Measurements from ENCODE around the gene PTPRK.

The PTPRK gene

DNA sequence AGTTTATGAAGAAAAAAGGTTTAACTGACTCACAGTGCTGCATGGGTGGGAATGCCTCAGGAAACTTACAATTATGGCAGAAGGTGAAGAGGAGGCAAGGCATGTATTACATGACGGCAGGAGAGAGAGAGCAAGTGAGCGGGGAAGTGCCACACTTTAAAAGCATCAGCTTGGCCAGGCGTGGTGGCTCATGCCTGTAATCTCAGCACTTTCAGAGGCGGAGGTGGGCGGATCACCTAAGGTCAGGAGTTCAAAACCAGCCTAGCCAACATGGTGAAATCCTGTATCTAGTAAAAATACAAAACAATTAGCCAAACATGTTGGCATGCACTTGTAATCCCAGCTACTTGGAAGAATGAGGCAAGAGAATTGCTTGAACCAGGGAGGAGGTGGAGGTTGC is 406.2 kb downstream of the PTPRK start:
- H4K8ac ChIP-seq (ENCODE audit: low read depth, low read length): no peak overlapping the region
- no peak overlapping the region for H3K23ac ChIP-seq (ENCODE audit: low read length)
- DNase-seq: peak; percentile 40 to 47
- no peak overlapping the region for H4K91ac ChIP-seq (ENCODE audit: low read depth, low read length)
- no peaks in the 10 kb centered on the region for H3K27me3 ChIP-seq (ENCODE audit: insufficient read depth, low read length)
- H3K4me1 ChIP-seq (ENCODE audit: control insufficient read depth in 1 of 2, insufficient read depth in 2 of 2, low read length in 2 of 2): no peaks in the 10 kb centered on the region
- H2AFZ ChIP-seq (ENCODE audit: insufficient read depth, low read length, poor library complexity): no peak overlapping the region
- no peak overlapping the region for H2BK12ac ChIP-seq (ENCODE audit: low read length)
- no peak overlapping the region for H2BK120ac ChIP-seq (ENCODE audit: insufficient read depth, low read length, poor library complexity)
- no peak overlapping the region for H3K4me3 ChIP-seq (ENCODE audit: low read depth, low read length)
- H3K14ac ChIP-seq (ENCODE audit: low read length): no peak overlapping the region
- no peak overlapping the region for H3K18ac ChIP-seq (ENCODE audit: low read length)
- WGBS (ENCODE audit: extremely low coverage, insufficient coverage, insufficient read length): no CpG with 5 or more reads among the region's 5 CpGs
- H2AK5ac ChIP-seq (ENCODE audit: low read length): no peak overlapping the region
- H3K9me3 ChIP-seq (ENCODE audit: insufficient read depth, low read depth, low read length): no peaks in the 10 kb centered on the region
- no peak overlapping the region for H4K12ac ChIP-seq (ENCODE audit: low read depth, low read length)
- no peak overlapping the region for H3K4ac ChIP-seq (ENCODE audit: low read depth, low read length)
- H3K79me2 ChIP-seq (ENCODE audit: control insufficient read depth, insufficient read depth, low read length, poor library complexity): no peaks in the 10 kb centered on the region
- no peaks in the 10 kb centered on the region for H3K79me1 ChIP-seq (ENCODE audit: low read length)
- H3K36me3 ChIP-seq (ENCODE audit: control insufficient read depth in 1 of 2, insufficient read depth in 2 of 2, low read length in 2 of 2): no peaks in the 10 kb centered on the region
- no peak overlapping the region for H3K9ac ChIP-seq (ENCODE audit: low read length)
- no peak overlapping the region for H2BK5ac ChIP-seq (ENCODE audit: low read depth, low read length, poor library complexity)
- no peak overlapping the region for H3K27ac ChIP-seq (ENCODE audit: low read depth, low read length)
- no peak overlapping the region for H3K4me2 ChIP-seq (ENCODE audit: low read length)

- no peak for DNase-seq
- Histone ChIP-seq H2BK12ac (ENCODE audit: low read length) (no peak overlapping the region), H3K23ac (ENCODE audit: low read length) (no peak overlapping the region), H4K12ac (ENCODE audit: low read depth, low read length) (no peak overlapping the region), H2BK5ac (ENCODE audit: low read depth, low read length, poor library complexity) (no peak overlapping the region), H3K9ac (ENCODE audit: low read length) (no peak overlapping the region), H3K4me3 (ENCODE audit: low read depth, low read length) (no peak overlapping the region), H2AFZ (ENCODE audit: insufficient read depth, low read length, poor library complexity) (no peak overlapping the region), H3K27ac (ENCODE audit: low read depth, low read length) (no peak overlapping the region), H4K8ac (ENCODE audit: low read depth, low read length) (no peak overlapping the region), H3K79me2 (ENCODE audit: control insufficient read depth, insufficient read depth, low read length, poor library complexity) (no peaks in the 10 kb centered on the region), H3K4me2 (ENCODE audit: low read length) (no peak overlapping the region), H3K14ac (ENCODE audit: low read length) (no peak overlapping the region), H3K36me3 (ENCODE audit: control insufficient read depth in 1 of 2, insufficient read depth in 2 of 2, low read length in 2 of 2) (no peaks in the 10 kb centered on the region), H2BK120ac (ENCODE audit: insufficient read depth, low read length, poor library complexity) (no peak overlapping the region), H3K18ac (ENCODE audit: low read length) (no peak overlapping the region), H2AK5ac (ENCODE audit: low read length) (no peak overlapping the region), H3K4me1 (ENCODE audit: control insufficient read depth in 1 of 2, insufficient read depth in 2 of 2, low read length in 2 of 2) (no peaks in the 10 kb centered on the region), H3K9me3 (ENCODE audit: insufficient read depth, low read depth, low read length) (no peaks in the 10 kb centered on the region), H3K27me3 (ENCODE audit: insufficient read depth, low read length) (no peaks in the 10 kb centered on the region), H3K79me1 (ENCODE audit: low read length) (no peaks in the 10 kb centered on the region), H4K91ac (ENCODE audit: low read depth, low read length) (no peak overlapping the region), H3K4ac (ENCODE audit: low read depth, low read length) (no peak overlapping the region)
- no CpG with 5 or more reads among the region's 2 CpGs for WGBS (ENCODE audit: extremely low coverage, insufficient coverage, insufficient read length)
These were observed 407.9 kb downstream of the PTPRK start for GRCh38 chr6:128112494-128112893.

DNA sequence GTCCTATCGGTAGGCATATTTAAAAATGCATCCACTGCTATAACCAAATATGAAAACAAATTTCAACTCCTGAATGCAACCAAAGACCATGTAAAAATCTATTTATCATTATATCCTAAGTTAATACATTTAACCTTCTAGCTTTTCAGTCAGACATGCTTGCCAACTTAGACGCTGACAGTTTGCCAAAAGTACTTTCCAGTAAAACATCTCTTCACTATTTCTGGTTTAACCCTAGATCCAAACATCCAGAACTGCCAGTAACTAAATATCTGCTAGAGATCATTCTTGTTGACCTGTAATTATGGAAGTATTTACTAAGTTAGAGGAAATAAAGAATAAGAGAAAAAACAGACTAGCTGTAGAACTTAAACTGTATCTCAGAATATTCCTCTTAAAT is 409.3 kb downstream of the PTPRK start:
- Histone ChIP-seq H3K9me3 (ENCODE audit: insufficient read depth, low read depth, low read length) (no peaks in the 10 kb centered on the region), H3K23ac (ENCODE audit: low read length) (no peak overlapping the region), H4K8ac (ENCODE audit: low read depth, low read length) (no peak overlapping the region), H2BK5ac (ENCODE audit: low read depth, low read length, poor library complexity) (no peak overlapping the region), H2AK5ac (ENCODE audit: low read length) (no peak overlapping the region), H3K36me3 (ENCODE audit: control insufficient read depth in 1 of 2, insufficient read depth in 2 of 2, low read length in 2 of 2) (no peaks in the 10 kb centered on the region), H3K4me3 (ENCODE audit: low read depth, low read length) (no peak overlapping the region), H2BK12ac (ENCODE audit: low read length) (no peak overlapping the region), H3K4me2 (ENCODE audit: low read length) (no peak overlapping the region), H3K27me3 (ENCODE audit: insufficient read depth, low read length) (no peaks in the 10 kb centered on the region), H2AFZ (ENCODE audit: insufficient read depth, low read length, poor library complexity) (no peak overlapping the region), H2BK120ac (ENCODE audit: insufficient read depth, low read length, poor library complexity) (no peak overlapping the region), H3K4ac (ENCODE audit: low read depth, low read length) (no peak overlapping the region), H4K91ac (ENCODE audit: low read depth, low read length) (no peak overlapping the region), H3K79me2 (ENCODE audit: control insufficient read depth, insufficient read depth, low read length, poor library complexity) (no peaks in the 10 kb centered on the region), H3K4me1 (ENCODE audit: control insufficient read depth in 1 of 2, insufficient read depth in 2 of 2, low read length in 2 of 2) (no peaks in the 10 kb centered on the region), H3K18ac (ENCODE audit: low read length) (no peak overlapping the region), H3K14ac (ENCODE audit: low read length) (no peak overlapping the region), H3K79me1 (ENCODE audit: low read length) (no peaks in the 10 kb centered on the region), H4K12ac (ENCODE audit: low read depth, low read length) (no peak overlapping the region), H3K27ac (ENCODE audit: low read depth, low read length) (no peak overlapping the region), H3K9ac (ENCODE audit: low read length) (no peak overlapping the region)
- DNase-seq: no peak
- WGBS (ENCODE audit: extremely low coverage, insufficient coverage, insufficient read length): no CpG with 5 or more reads among the region's 2 CpGs

GRCh38 chr6:128107682-128108081 is 412.7 kb downstream of the PTPRK start:
- Histone ChIP-seq H3K9ac (ENCODE audit: low read length) (no peak overlapping the region), H3K4me2 (ENCODE audit: low read length) (no peak overlapping the region), H2AFZ (ENCODE audit: insufficient read depth, low read length, poor library complexity) (no peak overlapping the region), H3K4me3 (ENCODE audit: low read depth, low read length) (no peak overlapping the region), H2BK12ac (ENCODE audit: low read length) (no peak overlapping the region), H4K12ac (ENCODE audit: low read depth, low read length) (no peak overlapping the region), H3K18ac (ENCODE audit: low read length) (no peak overlapping the region), H3K36me3 (ENCODE audit: control insufficient read depth in 1 of 2, insufficient read depth in 2 of 2, low read length in 2 of 2) (no peaks in the 10 kb centered on the region), H2BK120ac (ENCODE audit: insufficient read depth, low read length, poor library complexity) (no peak overlapping the region), H3K23ac (ENCODE audit: low read length) (no peak overlapping the region), H3K79me1 (ENCODE audit: low read length) (no peaks in the 10 kb centered on the region), H2BK5ac (ENCODE audit: low read depth, low read length, poor library complexity) (no peak overlapping the region), H3K4me1 (ENCODE audit: control insufficient read depth in 1 of 2, insufficient read depth in 2 of 2, low read length in 2 of 2) (no peaks in the 10 kb centered on the region), H4K91ac (ENCODE audit: low read depth, low read length) (no peak overlapping the region), H3K27me3 (ENCODE audit: insufficient read depth, low read length) (no peaks in the 10 kb centered on the region), H3K79me2 (ENCODE audit: control insufficient read depth, insufficient read depth, low read length, poor library complexity) (no peaks in the 10 kb centered on the region), H4K8ac (ENCODE audit: low read depth, low read length) (no peak overlapping the region), H3K9me3 (ENCODE audit: insufficient read depth, low read depth, low read length) (no peaks in the 10 kb centered on the region), H3K4ac (ENCODE audit: low read depth, low read length) (no peak overlapping the region), H2AK5ac (ENCODE audit: low read length) (no peak overlapping the region), H3K27ac (ENCODE audit: low read depth, low read length) (no peak overlapping the region), H3K14ac (ENCODE audit: low read length) (no peak overlapping the region)
- no peak for DNase-seq
- no CpG with 5 or more reads among the region's 1 CpG for WGBS (ENCODE audit: extremely low coverage, insufficient coverage, insufficient read length)
